HG02798 (cell line): ENCODE measurements around the gene TEDC1.

ENCODE experiments used
- ATAC-seq: cut with Tn5 transposase; IDR thresholded peaks from one replicate; pipeline ENCODE4 v1.9.1; 2021; ENCODE audit warnings: mild to moderate bottlenecking; ENCODE audit not compliant: unreplicated experiment, poor library complexity

TEDC1 gene

GRCh38 chr14:105508601-105509000 is 17.6 kb downstream of the TEDC1 start:
- ATAC-seq = no peak

GRCh38 chr14:105517096-105517495 is 26.1 kb downstream of the TEDC1 start:
- no peak for ATAC-seq

GRCh38 chr14:105519946-105520698 is 29.1 kb downstream of the TEDC1 start:
- ATAC-seq = no peak

- ATAC-seq = no peak
Observed at GRCh38 chr14:105525326-105525725, 34.3 kb downstream of the TEDC1 start.

DNA sequence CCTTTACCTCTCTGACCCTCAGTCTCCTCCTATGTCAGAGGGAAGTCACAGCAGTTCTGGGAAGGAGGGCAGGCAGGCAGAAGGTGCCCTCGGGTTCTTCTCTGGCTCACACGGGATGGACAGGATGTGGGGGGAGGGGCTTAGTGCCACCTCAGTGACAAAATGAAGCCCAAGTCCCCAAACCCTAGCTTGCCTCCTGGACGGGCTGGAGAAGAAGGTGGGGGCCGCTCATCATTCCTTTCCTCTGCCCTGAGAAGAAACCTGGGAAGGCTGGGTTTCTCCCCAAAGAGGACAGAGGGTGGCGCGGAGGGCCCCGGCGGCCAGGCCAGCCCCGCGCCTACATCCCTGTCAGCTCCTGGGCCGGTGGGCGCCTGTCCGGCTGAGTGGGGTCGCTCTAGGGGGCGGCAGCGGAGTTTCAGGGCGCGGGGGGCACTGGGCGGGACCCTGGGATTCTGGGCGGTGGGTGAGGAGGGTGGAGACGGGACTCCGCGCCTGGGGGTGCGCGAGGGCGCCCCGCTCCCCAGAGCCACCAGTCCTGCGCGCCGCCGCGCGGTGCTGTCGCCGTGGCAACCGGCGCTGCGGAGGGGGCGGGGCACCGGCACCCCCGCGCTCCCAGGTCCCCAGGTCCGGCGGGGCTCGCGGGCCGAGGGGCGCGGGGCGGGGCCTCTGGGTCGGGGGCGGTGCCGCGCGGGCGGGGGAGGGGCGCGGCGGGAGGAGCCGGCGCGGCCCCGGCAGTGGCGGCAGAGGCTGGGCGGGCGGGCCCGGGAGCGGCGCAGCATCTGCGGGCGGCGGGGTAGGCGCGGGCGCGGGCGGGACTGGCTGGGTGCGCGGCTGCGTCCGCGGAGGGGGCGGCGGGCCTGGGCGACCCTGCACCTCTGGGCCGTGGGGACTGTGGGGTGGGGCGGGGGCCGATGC is 35.1 kb downstream of the TEDC1 start, which contains the start of gene TMEM121:
Gene TMEM121, plus strand, starts transcription at position 723 of the 915 bp plus-strand sequence. CDS start 2,252 bp downstream, outside the sequence.
- no peak for ATAC-seq

- ATAC-seq = no peak
Observed at GRCh38 chr14:105526776-105527380, 35.8 kb downstream of the TEDC1 start.

- no peak for ATAC-seq
Observed at GRCh38 chr14:105527381-105527825, 36.4 kb downstream of the TEDC1 start.

DNA sequence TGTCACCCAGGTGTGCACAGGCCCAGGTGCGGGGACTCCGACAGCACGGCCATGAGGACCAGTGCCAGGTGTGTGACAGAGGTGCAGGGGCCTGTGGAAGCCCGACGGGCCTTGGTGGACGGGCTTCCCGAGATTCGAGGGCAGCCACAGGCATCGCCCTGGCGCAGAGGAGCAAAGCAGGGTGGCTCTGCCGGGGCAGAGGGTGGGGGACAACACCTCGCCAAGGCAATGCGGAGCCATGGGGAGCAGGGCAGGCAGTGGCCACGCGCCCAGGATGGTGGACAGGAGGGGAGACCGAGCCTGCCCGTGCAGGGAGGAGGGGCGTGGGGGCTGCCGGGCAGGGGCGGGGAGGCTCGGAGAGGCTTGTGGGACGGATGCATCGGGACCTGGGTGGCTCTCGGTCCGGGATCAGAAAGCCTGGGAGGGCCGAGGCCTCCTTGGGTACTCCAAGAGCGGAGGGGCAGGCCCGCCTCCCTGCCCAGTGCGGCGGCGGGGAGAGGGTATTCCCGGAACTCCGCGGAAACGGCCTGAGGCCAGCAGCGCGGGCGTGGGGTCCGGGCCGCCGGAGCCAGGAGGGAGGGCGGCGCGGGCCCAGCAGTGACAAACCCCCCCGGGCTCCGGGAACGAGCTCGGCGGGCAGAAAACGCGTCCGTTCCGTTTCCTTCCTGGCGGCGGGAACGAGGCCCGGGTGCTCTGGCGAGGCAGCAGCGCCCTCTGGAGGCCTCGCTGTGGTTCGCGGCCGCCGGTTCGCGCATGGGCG is 37.0 kb downstream of the TEDC1 start:
- ATAC-seq = no peak

DNA sequence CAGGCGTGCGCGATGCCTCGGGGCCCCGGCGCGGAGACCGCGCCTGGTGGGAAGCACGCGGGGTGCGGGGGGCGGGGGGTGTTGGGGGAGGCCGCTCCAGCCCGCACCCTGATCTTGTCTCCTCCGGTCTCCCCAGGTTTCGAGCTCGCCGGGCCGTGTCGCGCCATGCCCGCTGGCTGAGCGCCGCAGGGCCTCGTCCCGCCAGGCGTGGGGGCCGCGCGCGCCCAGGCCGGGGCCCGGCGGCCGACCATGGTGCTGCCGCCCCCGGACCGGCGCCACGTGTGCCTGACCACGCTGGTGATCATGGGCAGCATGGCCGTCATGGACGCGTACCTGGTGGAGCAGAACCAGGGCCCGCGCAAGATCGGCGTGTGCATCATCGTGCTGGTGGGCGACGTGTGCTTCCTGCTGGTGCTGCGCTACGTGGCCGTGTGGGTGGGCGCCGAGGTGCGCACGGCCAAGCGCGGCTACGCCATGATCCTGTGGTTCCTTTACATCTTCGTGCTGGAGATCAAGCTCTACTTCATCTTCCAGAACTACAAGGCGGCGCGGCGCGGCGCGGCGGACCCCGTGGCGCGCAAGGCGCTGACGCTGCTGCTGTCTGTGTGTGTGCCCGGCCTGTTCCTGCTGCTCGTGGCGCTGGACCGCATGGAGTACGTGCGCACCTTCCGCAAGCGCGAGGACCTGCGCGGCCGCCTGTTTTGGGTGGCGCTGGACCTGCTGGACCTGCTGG is 37.7 kb downstream of the TEDC1 start:
- no peak for ATAC-seq

DNA sequence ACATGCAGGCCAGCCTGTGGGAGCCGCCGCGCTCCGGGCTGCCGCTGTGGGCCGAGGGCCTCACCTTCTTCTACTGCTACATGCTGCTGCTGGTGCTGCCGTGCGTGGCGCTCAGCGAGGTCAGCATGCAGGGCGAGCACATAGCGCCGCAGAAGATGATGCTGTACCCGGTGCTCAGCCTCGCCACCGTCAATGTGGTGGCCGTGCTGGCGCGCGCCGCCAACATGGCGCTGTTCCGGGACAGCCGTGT is 38.2 kb downstream of the TEDC1 start:
- ATAC-seq = no peak

DNA sequence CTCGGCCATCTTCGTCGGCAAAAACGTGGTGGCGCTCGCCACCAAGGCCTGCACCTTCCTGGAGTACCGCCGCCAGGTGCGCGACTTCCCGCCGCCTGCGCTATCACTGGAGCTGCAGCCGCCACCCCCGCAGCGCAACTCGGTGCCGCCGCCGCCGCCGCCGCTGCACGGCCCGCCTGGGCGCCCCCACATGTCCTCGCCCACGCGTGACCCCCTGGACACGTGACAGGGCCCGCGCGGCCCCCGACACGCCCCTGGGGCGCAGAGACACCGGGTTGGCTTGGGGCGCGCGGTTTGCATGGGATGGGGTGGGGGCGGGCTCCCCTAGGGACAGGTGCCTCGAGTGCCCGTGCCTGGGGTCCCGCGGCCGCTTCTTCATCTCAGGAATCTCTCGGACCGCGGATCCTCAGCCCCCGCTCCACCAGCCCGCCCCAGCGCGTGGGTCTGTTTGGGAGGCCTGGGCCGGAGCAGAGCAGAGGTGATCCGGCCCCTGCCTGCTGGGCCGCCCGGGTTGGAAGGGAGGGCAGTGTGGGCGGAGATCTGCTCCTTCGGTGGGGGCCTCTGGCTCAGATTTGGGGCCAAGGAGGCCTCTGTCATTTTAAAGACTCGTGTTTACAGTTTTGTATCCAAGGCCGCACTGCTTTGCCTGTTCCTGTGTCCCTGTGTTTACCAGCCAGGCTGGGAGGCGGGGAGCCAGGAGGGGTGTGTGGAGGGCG is 38.7 kb downstream of the TEDC1 start:
- ATAC-seq = no peak

- ATAC-seq = no peak
Observed at GRCh38 chr14:105530285-105531087, 39.4 kb downstream of the TEDC1 start.

- no peak for ATAC-seq
Observed at GRCh38 chr14:105531088-105531893, 40.2 kb downstream of the TEDC1 start.

DNA sequence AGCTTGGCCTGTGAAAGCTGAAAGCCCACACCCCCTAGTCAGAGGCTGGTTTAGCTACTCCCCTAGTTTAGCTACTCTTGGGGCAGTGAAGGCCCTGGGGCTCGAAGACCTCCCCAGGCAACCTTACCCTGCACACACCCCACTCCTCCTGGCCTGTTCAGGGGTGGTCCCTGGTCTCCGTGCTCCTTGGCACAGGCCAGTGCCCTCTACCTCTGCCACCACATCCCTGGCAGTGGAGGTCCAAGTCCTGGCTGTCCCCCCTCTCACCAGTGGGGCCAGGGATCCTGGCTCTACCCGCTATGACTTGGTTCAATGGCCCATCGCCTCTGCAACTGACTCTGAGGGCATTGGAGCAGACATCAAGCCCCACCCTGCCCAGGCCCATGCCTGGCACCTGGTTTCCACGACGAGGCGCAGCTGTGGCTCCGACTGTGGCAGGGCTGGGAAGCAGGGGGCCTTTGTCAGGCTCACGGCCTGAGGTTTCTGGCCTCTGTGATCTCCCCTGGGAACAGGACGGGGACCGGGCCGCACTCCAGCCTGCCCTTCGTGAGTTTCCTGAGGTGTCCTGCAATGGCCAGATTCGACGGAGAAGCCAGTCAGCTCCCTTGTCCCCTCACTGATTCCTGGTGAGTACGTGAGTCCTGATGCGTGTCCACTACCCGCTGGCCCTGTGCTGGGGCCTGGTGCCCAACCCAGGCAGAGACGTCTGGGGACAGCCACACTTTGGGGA is 41.0 kb downstream of the TEDC1 start:
- ATAC-seq = no peak

- no peak for ATAC-seq
Observed at GRCh38 chr14:105532735-105533141, 41.7 kb downstream of the TEDC1 start.

- no peak for ATAC-seq
Observed at GRCh38 chr14:105533391-105533790, 42.3 kb downstream of the TEDC1 start.
